Activated T-cell treated with anti-CD3 and anti-CD28 coated beads, Interleukin-2, amount 50 U/mL, for 4 hours (primary cell): ENCODE measurements around the gene C1orf232. TPM values are rescaled to one million over a fixed set of nuclear protein-coding genes. Genes with fewer than 3 reads are reported as not detected.

ENCODE experiments used
- ATAC-seq, 2 donors: fragments of 200-7000 bp; cut with Tn5 transposase; one replicate each; pipeline ENCODE4 v1.10.0; 2021
- DNase-seq: peaks from one replicate; pipeline ENCODE4 v3.0.0-alpha.2; 2020
- H3K27me3 Mint-ChIP-seq: one replicate; pipeline ENCODE4 v1.8.0; 2021; ENCODE audit warnings: low read depth, mixed read lengths
- H3K36me3 Mint-ChIP-seq: one replicate; pipeline ENCODE4 v1.8.0; 2022; ENCODE audit warnings: mixed read lengths; ENCODE audit not compliant: insufficient read depth
- H3K4me1 Mint-ChIP-seq: one replicate; pipeline ENCODE4 v1.8.0; 2021; ENCODE audit warnings: low read depth, mixed read lengths
- H3K4me3 Mint-ChIP-seq: one replicate; pipeline ENCODE4 v1.8.0; 2021; ENCODE audit warnings: mild to moderate bottlenecking, moderate library complexity, mixed read lengths
- H3K9me3 Mint-ChIP-seq: one replicate; pipeline ENCODE4 v1.8.0; 2021; ENCODE audit warnings: mixed read lengths
- total RNA-seq, 3 donors: library from RNA; stranded (reverse); gene quantifications; one replicate each; pipeline ENCODE4 v1.2.1, GENCODE V29; 2021

C1orf232 gene
- total RNA-seq, 3 donors from 2014 or later: not detected

DNA sequence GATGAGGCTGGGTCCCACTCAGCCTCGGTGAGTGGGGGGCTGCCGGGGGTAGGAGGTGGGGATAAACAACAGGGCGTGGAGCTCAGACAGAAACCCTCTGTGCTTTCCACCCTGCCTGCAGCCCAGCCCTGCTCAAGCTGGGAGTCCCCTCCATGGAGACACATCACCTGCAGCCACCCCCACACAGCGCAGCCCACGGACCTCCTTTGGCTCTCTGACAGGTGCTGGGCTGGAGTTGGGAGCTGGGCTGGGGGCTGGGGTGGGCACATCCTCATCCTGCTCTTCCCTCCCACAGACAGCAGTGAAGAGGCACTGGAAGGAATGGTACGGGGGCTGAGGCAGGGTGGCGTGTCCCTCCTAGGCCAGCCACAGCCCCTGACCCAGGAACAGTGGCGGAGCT, 19.7 kb upstream of the C1orf232 start:
- ATAC-seq (no peak), DNase-seq (no peak)
- no peak overlapping the region for H3K4me3 Mint-ChIP-seq

DNA sequence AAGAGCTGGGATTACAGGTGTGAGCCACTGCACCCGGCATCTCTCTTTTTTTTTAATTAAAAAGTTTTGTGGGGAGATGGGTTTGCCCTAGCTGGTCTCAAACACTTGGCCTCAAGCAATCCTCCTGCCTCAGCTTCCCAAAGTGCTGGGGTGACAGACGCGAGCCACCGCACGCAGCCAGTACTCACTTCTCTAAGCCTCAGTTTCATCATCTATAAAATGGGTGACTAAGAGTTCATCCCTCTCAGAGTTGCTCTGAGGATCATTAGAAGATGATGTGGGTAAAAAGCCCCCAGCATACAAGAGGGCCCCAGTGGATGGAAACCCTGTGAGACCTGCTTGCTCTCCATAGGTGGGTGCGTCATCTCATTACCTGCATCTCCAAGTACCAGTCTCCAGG, 19.1 kb upstream of the C1orf232 start:
- Mint-ChIP-seq H3K9me3 (no peaks in the 10 kb centered on the region), H3K27me3 (no peaks in the 10 kb centered on the region), H3K4me3 (no peak overlapping the region), H3K4me1 (peaks cover 12% of the 10 kb centered on the region), H3K36me3 (no peaks in the 10 kb centered on the region)
- ATAC-seq (no peak), DNase-seq (no peak)

More for the DNA sequence above, 19.7 kb upstream of the C1orf232 start:
- H3K9me3 Mint-ChIP-seq: no peaks in the 10 kb centered on the region
- no peaks in the 10 kb centered on the region for H3K36me3 Mint-ChIP-seq
- H3K27me3 Mint-ChIP-seq: no peaks in the 10 kb centered on the region
- peaks cover 12% of the 10 kb centered on the region for H3K4me1 Mint-ChIP-seq

DNA sequence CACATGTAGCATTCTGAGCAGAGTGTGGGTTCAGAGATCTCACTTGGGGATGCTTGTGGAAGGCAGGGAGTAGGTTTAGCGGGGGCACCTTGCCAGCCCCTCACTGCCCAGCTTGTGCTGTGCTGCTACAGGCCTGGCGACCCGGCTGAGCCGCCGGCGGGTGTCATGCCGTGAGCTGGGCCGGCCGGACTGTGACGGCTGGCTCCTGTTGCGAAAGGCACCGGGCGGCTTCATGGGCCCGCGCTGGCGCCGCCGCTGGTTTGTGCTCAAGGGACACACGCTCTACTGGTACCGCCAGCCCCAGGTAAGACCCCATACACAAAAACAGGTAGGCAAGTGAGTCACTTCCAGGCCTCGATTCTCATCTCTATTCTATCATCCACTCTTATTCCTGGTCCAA, 16.1 kb upstream of the C1orf232 start:
- DNase-seq: no peak
- Mint-ChIP-seq H3K9me3 (no peaks in the 10 kb centered on the region), H3K4me3 (no peak overlapping the region), H3K4me1 (no peaks in the 10 kb centered on the region), H3K36me3 (no peaks in the 10 kb centered on the region), H3K27me3 (no peaks in the 10 kb centered on the region)
- no peak for ATAC-seq

DNA sequence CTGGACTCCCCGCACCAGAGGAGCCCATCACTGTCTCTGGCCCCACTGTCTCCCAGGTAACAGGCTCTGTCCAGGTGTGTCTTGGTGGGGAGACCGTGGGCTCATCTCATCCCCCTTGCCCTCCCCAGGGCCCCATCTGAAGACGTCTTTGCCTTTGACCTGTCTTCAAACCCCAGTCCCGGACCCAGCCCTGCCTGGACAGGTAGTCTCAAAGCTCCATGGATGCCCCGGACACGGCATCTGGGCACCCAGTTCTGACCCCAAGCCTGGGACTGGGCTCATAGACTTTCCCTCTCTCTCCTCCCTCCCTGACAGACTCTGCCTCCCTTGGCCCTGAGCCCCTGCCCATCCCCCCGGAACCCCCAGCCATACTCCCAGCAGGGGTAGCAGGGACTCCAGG, 15.3 kb upstream of the C1orf232 start:
- H3K4me3 Mint-ChIP-seq: no peak overlapping the region
- no peak for DNase-seq
- no peaks in the 10 kb centered on the region for H3K36me3 Mint-ChIP-seq
- no peaks in the 10 kb centered on the region for H3K4me1 Mint-ChIP-seq
- no peak for ATAC-seq
- H3K27me3 Mint-ChIP-seq: no peaks in the 10 kb centered on the region
- no peaks in the 10 kb centered on the region for H3K9me3 Mint-ChIP-seq

DNA sequence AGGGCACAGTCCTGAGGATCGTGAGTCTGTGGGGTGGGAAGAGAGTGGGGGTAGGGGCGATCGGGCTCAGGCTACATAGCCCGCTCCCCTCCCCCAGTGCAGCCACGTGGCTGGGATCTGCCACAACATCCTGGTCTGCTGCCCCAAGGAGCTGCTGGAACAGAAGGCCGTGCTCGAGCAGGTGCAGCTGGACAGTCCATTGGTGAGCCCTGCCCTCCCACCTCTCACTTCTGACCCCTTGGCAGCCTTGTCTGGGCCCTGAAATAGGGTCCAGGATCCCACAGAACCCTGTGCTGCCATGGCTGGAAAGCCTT, 13.6 kb upstream of the C1orf232 start:
- DNase-seq (no peak), ATAC-seq (no peak)
- no peaks in the 10 kb centered on the region for H3K4me1 Mint-ChIP-seq
- no peaks in the 10 kb centered on the region for H3K36me3 Mint-ChIP-seq
- H3K27me3 Mint-ChIP-seq: no peaks in the 10 kb centered on the region
- H3K4me3 Mint-ChIP-seq: no peak overlapping the region
- H3K9me3 Mint-ChIP-seq: no peaks in the 10 kb centered on the region

DNA sequence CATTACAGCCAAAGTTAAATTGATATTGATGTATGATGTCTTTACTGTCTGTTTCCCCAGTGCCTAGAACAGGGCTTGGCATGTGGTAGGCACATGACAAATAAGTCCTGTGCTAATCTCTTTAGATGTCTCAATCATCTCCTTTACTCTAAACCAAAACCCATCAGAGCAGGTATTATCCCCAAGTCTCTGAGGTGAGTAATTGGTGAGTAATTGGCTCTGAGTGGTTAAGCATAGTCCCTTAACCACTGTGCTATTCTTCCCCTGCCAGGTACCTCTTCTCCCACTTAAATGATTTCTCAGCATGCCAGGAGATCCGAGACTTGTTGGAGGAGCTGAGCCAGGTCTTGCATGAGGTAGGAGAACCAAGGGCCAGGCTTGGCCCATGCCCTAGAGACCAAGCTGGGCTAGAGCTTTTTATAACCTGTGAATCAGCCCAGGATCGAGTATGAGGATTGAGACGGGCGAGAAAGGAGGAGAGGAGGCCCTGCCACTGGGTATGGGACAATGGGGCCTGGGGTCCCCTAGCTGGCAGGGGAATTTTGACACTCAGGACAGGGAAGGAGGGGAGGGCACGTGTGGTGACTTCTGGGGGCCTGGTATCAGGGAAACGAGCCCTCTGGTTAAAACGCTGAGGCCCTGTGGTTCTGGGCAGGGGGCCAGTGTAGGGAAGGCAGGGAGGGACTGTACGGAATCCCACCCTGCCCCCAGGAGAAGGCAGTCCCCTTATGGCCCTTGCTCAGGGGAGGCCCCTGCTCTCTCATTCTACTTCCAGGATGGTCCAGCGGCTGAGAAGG, 13.0 kb upstream of the C1orf232 start:
- H3K27me3 Mint-ChIP-seq: no peaks in the 10 kb centered on the region
- no peaks in the 10 kb centered on the region for H3K9me3 Mint-ChIP-seq
- ATAC-seq (peak; percentile 76 to 92), DNase-seq (no peak)
- no peak overlapping the region for H3K4me3 Mint-ChIP-seq
- H3K4me1 Mint-ChIP-seq: no peaks in the 10 kb centered on the region
- no peaks in the 10 kb centered on the region for H3K36me3 Mint-ChIP-seq

DNA sequence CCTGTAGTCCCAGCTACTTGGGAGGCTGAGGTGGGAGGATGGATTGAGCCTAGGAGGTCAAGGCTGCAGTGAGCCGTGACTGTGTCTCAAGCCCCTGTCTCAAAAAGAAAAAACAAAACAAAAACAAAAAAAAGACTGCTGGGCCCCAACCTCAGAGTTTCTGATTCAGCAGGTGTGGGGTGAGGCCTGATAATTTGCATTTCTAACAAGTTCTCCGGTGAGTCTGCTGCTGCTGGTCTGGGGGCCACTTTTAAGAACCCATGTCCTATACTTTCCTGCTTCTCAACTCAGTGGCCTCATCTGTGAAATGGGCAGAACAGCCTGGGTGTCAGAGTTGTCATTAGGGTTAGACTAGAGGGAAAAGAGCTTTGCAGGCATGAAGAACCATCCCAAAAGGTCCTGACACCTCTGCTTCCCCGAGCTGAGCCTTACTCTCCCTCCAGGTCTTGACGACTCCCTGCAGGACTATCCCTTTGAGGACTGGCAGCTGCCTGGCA, 11.3 kb upstream of the C1orf232 start:
- Mint-ChIP-seq H3K36me3 (no peaks in the 10 kb centered on the region), H3K4me3 (no peak overlapping the region), H3K9me3 (no peaks in the 10 kb centered on the region), H3K4me1 (no peaks in the 10 kb centered on the region), H3K27me3 (no peaks in the 10 kb centered on the region)
- no peak for DNase-seq
- no peak for ATAC-seq

DNA sequence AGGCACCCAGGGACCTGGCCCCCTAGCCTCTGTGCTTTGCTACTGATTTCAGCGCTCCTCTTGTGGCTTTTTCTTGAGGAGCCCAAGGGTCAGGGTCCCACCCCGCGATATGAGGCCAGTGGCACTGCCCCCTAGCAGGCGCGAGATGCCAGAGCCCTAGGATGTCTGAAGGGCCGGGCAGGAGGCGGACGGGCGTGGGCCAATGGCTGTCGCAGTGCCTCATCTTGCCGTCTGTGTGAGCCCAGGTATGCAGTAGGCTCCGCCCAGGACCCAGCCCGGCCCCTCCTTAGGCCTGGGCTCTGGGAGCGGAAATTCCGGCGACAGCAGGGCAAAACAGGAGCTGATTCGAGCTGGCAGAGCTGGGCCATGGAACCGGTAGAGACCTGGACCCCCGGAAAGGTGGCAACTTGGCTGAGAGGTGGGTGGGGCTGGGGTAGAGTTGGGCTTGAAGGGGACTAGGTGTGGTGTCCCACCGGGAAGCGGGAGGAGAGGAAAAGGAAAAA, 8.5 kb upstream of the C1orf232 start, which contains the start of gene CNKSR1:
CNKSR1 (plus strand) TSS at position 310 of the 503 bp plus-strand sequence; CDS start at position 367, 57 bp downstream.
- Mint-ChIP-seq H3K4me3 (peak within 1 kb of the TSS; percentile 66), H3K4me1 (no peaks in the 10 kb centered on the region), H3K36me3 (no peaks in the 10 kb centered on the region), H3K9me3 (no peaks in the 10 kb centered on the region), H3K27me3 (no peaks in the 10 kb centered on the region)
- ATAC-seq (peak in 1 of 2 donors; percentile 32), DNase-seq (no peak)

DNA sequence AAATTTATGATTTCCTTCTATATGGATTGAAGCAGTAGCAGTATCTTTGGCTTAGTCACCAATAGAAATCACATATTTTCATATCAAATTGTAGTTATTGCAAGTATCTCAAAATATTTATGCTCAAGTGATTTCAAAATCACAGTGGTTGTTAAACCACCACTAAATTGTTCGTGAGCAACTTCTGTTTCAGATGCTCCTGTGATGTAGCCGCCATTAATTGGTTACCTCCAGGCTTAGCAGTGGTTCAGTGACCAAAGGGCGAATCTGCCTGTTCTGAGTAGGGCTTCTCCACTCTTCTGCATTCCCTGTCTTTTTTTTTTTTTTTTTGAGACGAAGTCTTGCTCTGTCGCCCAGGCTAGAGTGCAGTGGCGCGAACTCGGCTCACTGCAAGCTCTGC, 6.6 kb upstream of the C1orf232 start:
- no peaks in the 10 kb centered on the region for H3K9me3 Mint-ChIP-seq
- H3K4me3 Mint-ChIP-seq: no peak overlapping the region
- no peaks in the 10 kb centered on the region for H3K36me3 Mint-ChIP-seq
- ATAC-seq: no peak
- peaks cover 8% of the 10 kb centered on the region for H3K4me1 Mint-ChIP-seq
- no peaks in the 10 kb centered on the region for H3K27me3 Mint-ChIP-seq
- no peak for DNase-seq

DNA sequence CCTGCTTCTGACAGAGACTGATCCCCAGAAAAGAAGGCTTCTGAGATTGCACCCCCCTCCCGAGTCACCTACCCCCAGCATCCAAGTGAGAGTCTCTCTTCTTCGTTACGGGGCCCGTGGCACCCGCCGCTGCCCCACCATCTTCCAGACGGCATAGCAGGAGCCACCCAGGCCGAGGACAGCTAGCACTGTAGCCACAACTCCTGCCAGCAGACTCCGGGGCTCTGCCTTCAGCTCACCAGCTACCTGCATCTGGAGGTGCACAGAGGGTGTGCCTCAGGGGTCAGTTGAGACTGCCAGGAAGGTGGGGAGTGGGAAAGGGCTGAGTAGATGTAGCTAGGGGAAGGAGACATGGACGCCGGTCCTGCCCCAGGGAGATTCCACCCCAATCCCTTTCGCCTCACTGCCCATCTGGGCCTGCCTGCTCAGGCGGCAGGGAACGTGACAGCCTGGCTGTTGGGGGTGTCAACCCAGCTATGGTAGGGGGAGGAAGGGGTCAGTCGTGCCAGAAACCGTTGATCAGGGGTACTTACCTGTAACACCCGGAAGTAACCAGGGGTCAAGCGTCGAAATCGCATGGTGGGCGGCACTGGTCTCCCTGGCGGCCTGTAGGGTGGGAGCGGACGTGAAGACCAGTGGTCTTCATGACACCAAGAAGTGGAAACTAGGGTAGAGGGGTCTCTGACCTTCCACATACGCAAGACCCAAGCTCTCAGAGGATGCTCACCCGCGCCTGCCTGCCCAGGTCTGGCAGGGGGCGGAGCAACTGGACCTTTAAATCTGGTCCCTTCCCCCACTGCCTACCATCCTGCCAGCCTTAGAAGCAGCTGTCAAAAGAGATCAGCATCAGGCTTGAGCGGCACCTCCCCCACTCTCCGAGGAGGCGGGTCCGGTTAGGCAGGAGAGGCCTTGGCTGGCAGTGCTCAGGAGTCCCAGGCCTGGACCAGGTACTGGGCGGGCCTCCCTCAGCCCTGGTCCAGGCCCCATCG, 2.6 kb upstream of the C1orf232 start, which contains the start of gene ZNF593OS:
ZNF593OS (minus strand) TSS at position 749 of the 989 bp plus-strand sequence; CDS start at position 578, 171 bp downstream.
- peak within 1 kb of the TSS; percentile 93 for H3K4me3 Mint-ChIP-seq
- H3K27me3 Mint-ChIP-seq: no peaks in the 10 kb centered on the region
- peaks cover 14% of the 10 kb centered on the region for H3K4me1 Mint-ChIP-seq
- no peaks in the 10 kb centered on the region for H3K9me3 Mint-ChIP-seq
- no peaks in the 10 kb centered on the region for H3K36me3 Mint-ChIP-seq
- ATAC-seq (no peak), DNase-seq (no peak)

DNA sequence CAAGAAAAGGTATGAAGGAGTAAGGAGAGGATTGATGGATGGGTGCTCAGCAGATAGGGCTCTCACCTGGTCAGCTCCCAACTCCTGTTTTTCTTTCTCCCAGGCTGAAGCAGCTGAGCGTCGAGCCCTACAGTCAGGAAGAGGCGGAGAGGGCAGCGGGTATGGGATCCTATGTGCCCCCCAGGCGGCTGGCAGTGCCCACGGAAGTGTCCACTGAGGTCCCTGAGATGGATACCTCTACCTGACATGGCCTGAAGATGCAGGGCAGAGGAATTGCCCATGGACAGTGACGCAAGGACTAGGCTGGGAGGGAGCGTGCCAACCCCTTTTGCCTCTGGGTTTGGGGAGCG, 1.7 kb upstream of the C1orf232 start:
- peak overlapping the region; percentile 93 for H3K4me3 Mint-ChIP-seq
- no peak for DNase-seq
- ATAC-seq: no peak
- no peaks in the 10 kb centered on the region for H3K27me3 Mint-ChIP-seq
- H3K9me3 Mint-ChIP-seq: no peaks in the 10 kb centered on the region
- peaks cover 14% of the 10 kb centered on the region for H3K4me1 Mint-ChIP-seq
- no peaks in the 10 kb centered on the region for H3K36me3 Mint-ChIP-seq

DNA sequence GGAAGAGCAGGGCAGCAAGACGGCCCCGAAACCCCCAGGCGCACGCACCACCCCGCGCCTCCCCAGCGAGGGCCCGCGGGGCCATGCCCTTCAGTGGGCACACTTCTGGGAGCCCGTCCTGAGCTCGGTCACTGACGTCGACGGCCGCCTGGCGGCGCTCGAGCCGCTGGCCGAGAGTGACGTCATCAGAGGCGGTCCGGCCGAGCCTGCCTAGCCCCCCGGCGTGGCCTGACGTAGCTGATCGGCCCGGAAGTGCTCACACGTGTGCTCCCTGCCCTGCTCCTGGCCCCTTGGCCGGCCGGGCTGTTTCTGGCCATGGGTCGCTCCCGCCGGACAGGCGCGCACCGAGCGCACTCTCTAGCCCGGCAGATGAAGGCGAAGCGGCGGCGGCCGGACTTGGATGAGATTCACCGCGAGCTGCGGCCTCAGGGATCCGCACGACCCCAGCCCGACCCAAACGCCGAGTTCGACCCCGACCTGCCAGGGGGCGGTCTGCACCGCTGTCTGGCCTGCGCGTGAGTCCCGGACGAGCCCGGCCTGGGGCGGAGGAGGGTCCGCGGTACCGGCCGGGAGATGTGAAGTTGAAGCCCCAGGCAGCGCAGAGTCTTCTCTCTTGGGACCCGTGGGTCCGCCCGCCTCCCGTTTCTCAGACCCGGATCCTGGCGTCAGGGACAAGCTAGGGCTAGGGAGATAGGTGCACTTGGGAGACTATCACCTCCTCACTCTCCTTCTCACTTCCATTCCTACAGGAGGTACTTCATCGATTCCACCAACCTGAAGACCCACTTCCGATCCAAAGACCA, 1.1 kb upstream of the C1orf232 start, which contains the start of gene ZNF593:
ZNF593 (plus strand) TSS at position 240 of the 803 bp plus-strand sequence; CDS start at position 316, 76 bp downstream.
- peak; percentile 92 to 93 for ATAC-seq
- Mint-ChIP-seq H3K27me3 (no peaks in the 10 kb centered on the region), H3K4me1 (peaks cover 14% of the 10 kb centered on the region), H3K9me3 (no peaks in the 10 kb centered on the region), H3K4me3 (peak within 1 kb of the TSS; percentile 93), H3K36me3 (no peaks in the 10 kb centered on the region)
- DNase-seq: peak; percentile 86

DNA sequence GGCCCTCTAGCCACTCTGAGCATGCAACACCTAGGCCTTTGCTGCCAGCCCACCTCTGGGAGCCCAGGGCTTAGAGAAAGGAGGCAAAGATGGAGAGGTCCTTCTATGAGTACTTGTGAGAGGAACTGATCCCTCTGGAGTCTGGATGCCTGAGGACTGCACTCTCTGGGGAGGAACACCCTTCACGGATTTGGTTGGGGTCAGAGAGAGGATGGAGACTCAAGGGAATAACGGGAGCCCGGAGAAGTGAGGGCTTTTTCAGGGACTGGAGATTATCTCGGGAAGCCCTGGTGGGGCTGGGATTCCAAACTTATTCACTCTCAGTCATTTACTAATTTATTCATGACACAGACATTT, 413 bp upstream of the C1orf232 start:
- Mint-ChIP-seq H3K36me3 (no peaks in the 10 kb centered on the region), H3K4me3 (peak overlapping the region; percentile 93), H3K27me3 (no peaks in the 10 kb centered on the region), H3K4me1 (peaks cover 14% of the 10 kb centered on the region), H3K9me3 (no peaks in the 10 kb centered on the region)
- DNase-seq: no peak
- no peak for ATAC-seq
